GM23248 (cell line): ENCODE data around the gene ZNF212.

Experiments
- EZH2 ChIP-seq: fragments of 200-600 bp; sonication (generic); IDR thresholded peaks from 2 replicates; pipeline ENCODE4 v1.6.1; 2018; ENCODE audit warnings: antibody characterized with exemption, mild to moderate bottlenecking; ENCODE audit not compliant: insufficient read depth, poor library complexity, severe bottlenecking
- EZH2phosphoT487 ChIP-seq: fragments of 200-600 bp; sonication (generic); IDR thresholded peaks from 2 replicates; pipeline ENCODE4 v1.6.1; 2018; ENCODE audit warnings: antibody characterized with exemption, moderate library complexity, mild to moderate bottlenecking, low read depth; ENCODE audit not compliant: insufficient read depth

DNA sequence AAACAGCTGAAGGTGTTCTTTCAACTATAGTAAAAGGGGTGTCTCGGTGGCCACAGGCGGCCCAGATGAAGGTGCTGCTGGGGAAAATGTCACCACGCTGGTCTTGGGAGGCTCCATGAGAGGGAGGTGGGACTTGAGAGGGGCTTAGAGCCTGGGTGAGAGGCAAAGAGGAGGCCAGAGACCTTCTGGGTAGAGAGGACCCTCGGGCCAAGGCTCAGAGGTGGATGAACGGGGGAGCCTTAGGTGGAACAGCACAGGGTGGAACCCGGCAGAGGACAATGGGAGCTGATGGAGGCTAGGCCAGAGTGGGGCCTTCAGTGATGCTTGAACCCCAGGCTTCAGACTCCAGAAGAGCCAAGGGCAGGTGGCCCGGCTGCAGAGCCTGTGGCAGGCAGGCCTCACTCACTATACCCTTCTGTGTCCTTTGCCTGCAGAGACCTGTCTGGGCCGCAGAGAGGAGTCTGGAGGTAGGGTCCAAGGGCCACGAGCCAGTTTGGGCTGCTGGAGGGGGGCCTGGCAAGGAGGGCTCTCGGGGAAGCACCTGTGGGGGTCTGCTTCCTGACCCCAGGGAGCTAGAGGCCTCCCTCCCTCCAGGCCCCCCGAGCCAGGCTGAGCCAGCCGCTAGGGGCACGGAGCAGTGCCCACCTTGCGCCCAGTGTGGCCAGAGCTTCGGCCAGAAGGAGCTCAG, 54.6 kb downstream of the ZNF212 start:
- TF ChIP-seq EZH2 (no peak), EZH2phosphoT487 (no peak)
